Lower lobe of right lung (tissue), 2 donors: Measurements from ENCODE around the gene CMTM8. TPM values are rescaled to one million over a fixed set of nuclear protein-coding genes. Genes with fewer than 3 reads are reported as not detected.

ENCODE experiments used
- ATAC-seq, 2 donors: fragments of 200-7000 bp; cut with Tn5 transposase; one replicate each; pipeline ENCODE4 v1.9.1; 2020 to 2022; ENCODE audit warnings: mild to moderate bottlenecking in 2 of 2, moderate library complexity in 2 of 2
- DNase-seq: peaks from one replicate; pipeline ENCODE4 v3.0.0-alpha.2; 2020
- H3K27ac ChIP-seq: fragments of 200-600 bp; one replicate; pipeline ENCODE4 v1.8.0; 2022
- H3K27me3 ChIP-seq: fragments of 200-600 bp; one replicate; pipeline ENCODE4 v1.8.0; 2022; ENCODE audit warnings: low read depth
- H3K36me3 ChIP-seq: fragments of 200-600 bp; one replicate; pipeline ENCODE4 v1.8.0; 2022; ENCODE audit warnings: mild to moderate bottlenecking
- H3K4me1 ChIP-seq: fragments of 200-600 bp; one replicate; pipeline ENCODE4 v1.8.0; 2022
- H3K4me3 ChIP-seq: fragments of 200-600 bp; one replicate; pipeline ENCODE4 v1.8.0; 2022; ENCODE audit warnings: mild to moderate bottlenecking
- H3K9me3 ChIP-seq: fragments of 200-600 bp; one replicate; pipeline ENCODE4 v1.8.0; 2022
- intact Hi-C: fragments of 100-400 bp; cut with DNase I; formaldehyde crosslinking; loops from one replicate; pipeline ENCODE4 v1.11.0; 2022
- total RNA-seq: library from RNA; stranded (reverse); fragmentation: NEBNext Ultra II Directional; extraction: Animal tissue kit (Norgen Biotek cat#: 25700); gene quantifications from one replicate; pipeline ENCODE4 v1.2.1, GENCODE V29; 2021
- TF ChIP-seq, protein P1 (sequence below): fragments of 200-600 bp; IDR thresholded peaks from one replicate; pipeline ENCODE4 v1.8.0; 2022; ENCODE audit warnings: antibody characterized with exemption, mild to moderate bottlenecking
- donor health status: DM: no; HTN: yes; CAD: no; lungs with severe emphysema.

Gene CMTM8
- total RNA-seq, 1 donor from 2014 or later, result 25.6 TPM

- intact Hi-C loops, result no loop called here
- no peaks in the 10 kb centered on the region for H3K36me3 ChIP-seq
Measured at GRCh38 chr3:32310336-32310735, 71.9 kb downstream of the CMTM8 start.

GRCh38 chr3:32310918-32311839 lies 72.7 kb downstream of the CMTM8 start:
- Histone ChIP-seq H3K36me3 (no peaks in the 10 kb centered on the region), H3K4me1 (no peaks in the 10 kb centered on the region), H3K27me3 (no peaks in the 10 kb centered on the region), H3K9me3 (no peaks in the 10 kb centered on the region), H3K4me3 (no peak overlapping the region), H3K27ac (no peak overlapping the region)
- DNase-seq (no peak), ATAC-seq (no peak)
- TF ChIP-seq, protein P1, sequence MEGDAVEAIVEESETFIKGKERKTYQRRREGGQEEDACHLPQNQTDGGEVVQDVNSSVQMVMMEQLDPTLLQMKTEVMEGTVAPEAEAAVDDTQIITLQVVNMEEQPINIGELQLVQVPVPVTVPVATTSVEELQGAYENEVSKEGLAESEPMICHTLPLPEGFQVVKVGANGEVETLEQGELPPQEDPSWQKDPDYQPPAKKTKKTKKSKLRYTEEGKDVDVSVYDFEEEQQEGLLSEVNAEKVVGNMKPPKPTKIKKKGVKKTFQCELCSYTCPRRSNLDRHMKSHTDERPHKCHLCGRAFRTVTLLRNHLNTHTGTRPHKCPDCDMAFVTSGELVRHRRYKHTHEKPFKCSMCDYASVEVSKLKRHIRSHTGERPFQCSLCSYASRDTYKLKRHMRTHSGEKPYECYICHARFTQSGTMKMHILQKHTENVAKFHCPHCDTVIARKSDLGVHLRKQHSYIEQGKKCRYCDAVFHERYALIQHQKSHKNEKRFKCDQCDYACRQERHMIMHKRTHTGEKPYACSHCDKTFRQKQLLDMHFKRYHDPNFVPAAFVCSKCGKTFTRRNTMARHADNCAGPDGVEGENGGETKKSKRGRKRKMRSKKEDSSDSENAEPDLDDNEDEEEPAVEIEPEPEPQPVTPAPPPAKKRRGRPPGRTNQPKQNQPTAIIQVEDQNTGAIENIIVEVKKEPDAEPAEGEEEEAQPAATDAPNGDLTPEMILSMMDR, result no peak
- intact Hi-C loops, result no loop called here

More at GRCh38 chr3:32310336-32310735, 71.9 kb downstream of the CMTM8 start:
- DNase-seq (no peak), ATAC-seq (no peak)
- Histone ChIP-seq H3K4me1 (no peaks in the 10 kb centered on the region), H3K9me3 (no peaks in the 10 kb centered on the region), H3K4me3 (no peak overlapping the region), H3K27ac (no peak overlapping the region), H3K27me3 (no peaks in the 10 kb centered on the region)
- TF ChIP-seq, protein P1, result no peak

GRCh38 chr3:32312251-32312650 lies 73.8 kb downstream of the CMTM8 start:
- no peak overlapping the region for H3K4me3 ChIP-seq
- intact Hi-C loops, result no loop called here
- TF ChIP-seq, protein P1, result no peak
- H3K27ac ChIP-seq, result no peak overlapping the region
- no peaks in the 10 kb centered on the region for H3K9me3 ChIP-seq
- DNase-seq (no peak), ATAC-seq (no peak)
- no peaks in the 10 kb centered on the region for H3K27me3 ChIP-seq
- no peaks in the 10 kb centered on the region for H3K36me3 ChIP-seq
- no peaks in the 10 kb centered on the region for H3K4me1 ChIP-seq

DNA sequence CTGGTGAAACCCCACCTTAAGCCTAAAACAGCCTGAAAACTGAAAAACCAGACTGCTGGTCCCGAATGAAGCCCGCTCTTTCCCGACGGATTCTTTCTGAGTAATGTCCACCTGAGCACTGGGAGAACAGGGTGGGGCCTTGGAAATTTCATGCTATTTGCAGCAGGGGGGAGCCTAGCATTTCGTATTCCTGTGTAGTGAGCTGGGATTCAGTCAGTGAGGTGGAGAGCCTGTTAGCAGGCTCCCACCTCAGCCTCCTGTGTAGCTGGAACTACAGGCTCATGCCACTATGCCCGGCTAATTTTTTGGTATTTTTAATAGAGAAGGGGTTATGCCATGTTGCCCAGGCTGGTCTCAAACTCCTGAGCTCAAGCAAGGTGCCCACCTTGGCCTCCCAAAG lies 74.7 kb downstream of the CMTM8 start:
- no peaks in the 10 kb centered on the region for H3K9me3 ChIP-seq
- intact Hi-C loops, result no loop called here
- no peaks in the 10 kb centered on the region for H3K27me3 ChIP-seq
- ATAC-seq (no peak), DNase-seq (no peak)
- TF ChIP-seq, protein P1, result no peak
- H3K4me3 ChIP-seq, result no peak overlapping the region
- H3K36me3 ChIP-seq, result no peaks in the 10 kb centered on the region
- no peak overlapping the region for H3K27ac ChIP-seq
- H3K4me1 ChIP-seq, result no peaks in the 10 kb centered on the region

DNA sequence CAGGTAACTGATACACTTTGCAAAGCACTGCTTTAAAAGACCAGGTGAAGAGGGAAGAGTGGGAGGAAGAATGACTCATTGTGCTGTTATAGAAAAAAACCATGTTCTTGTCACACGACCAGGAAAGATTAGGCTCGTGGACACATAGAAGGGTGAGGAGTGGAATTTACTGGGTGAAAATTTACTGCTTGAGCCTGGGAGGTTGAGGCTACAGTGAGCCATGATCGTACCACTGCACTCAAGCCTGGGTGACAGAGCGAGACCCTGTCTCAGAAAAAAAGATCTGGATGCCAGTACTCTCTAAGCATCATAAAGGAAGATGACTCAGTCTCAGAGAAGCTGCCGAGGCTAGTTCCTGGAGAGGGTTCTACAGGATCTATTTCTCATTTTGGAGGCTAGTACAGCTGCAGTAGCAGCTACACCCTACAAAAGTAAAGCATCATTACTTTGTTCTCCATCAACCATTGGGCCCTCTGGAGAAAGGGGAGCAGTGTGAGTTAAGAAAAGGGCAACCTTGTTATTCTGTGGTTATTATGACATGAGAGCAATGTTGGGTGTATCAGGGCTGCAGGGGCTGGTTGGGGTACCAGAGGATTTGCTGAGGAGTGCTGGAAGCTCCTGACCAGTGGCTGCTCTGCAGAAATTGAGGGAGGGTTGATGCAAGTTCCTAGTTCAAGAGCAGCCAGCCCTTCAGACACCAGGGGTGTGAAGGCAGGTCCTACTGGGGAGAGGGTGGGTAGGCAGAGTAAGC lies 75.4 kb downstream of the CMTM8 start:
- Histone ChIP-seq H3K4me3 (no peak overlapping the region), H3K27ac (no peak overlapping the region), H3K36me3 (no peaks in the 10 kb centered on the region), H3K4me1 (no peaks in the 10 kb centered on the region), H3K9me3 (no peaks in the 10 kb centered on the region), H3K27me3 (no peaks in the 10 kb centered on the region)
- intact Hi-C loops, result no loop called here
- TF ChIP-seq, protein P1, result no peak
- ATAC-seq (peak; percentile 35 to 44), DNase-seq (no peak)
